A549 (cell line): ENCODE measurements around the gene GZMH.

Experiments used
- CEBPB ChIP-seq, 2 experiments: fragments of >200 bp in 1 of 2; sonication (Bioruptor Twin) in 1 of 2; formaldehyde crosslinking in 1 of 2; IDR thresholded peaks; 2 replicates each; pipeline ENCODE4 v1.6.1; 2012 to 2016
- CHD2 ChIP-seq: fragments of 150-350 bp; IDR thresholded peaks from 2 replicates; pipeline ENCODE4 v1.6.1; 2014; ENCODE audit warnings: low read length; ENCODE audit not compliant: partially characterized antibody
- CTCF ChIP-seq: fragments of >200 bp; sonication (Bioruptor Twin); formaldehyde crosslinking; IDR thresholded peaks from 3 replicates; pipeline ENCODE4 v1.5.1; 2016
- EHF ChIP-seq: fragments of 250-450 bp; sonication (Bioruptor Pico); IDR thresholded peaks from 2 replicates; pipeline ENCODE4 v1.5.0; 2020; ENCODE audit warnings: mild to moderate bottlenecking
- ELK1 ChIP-seq: fragments of 150-350 bp; IDR thresholded peaks from 2 replicates; pipeline ENCODE4 v1.6.1; 2014; ENCODE audit warnings: low read depth, mild to moderate bottlenecking, low read length
- EP300 ChIP-seq, 2 experiments: fragments of >200 bp; sonication (Bioruptor Twin); formaldehyde crosslinking; IDR thresholded peaks; 2 replicates in 1 of 2; 3 replicates in 1 of 2; pipeline ENCODE4 v1.6.1; 2016 to 2017
- KDM1A ChIP-seq: fragments of 200-600 bp; sonication (generic); IDR thresholded peaks from 2 replicates; pipeline ENCODE4 v1.6.1; 2016; ENCODE audit warnings: low read depth, mild to moderate bottlenecking
- PBX3 ChIP-seq: IDR thresholded peaks from 2 replicates; pipeline ENCODE4 v1.6.1; 2012
- POLR2A ChIP-seq: IDR thresholded peaks from 2 replicates; pipeline ENCODE4 v1.6.1; 2012; ENCODE audit warnings: mild to moderate bottlenecking, low read length
- REST ChIP-seq: fragments of 200-600 bp; sonication (generic); IDR thresholded peaks from 2 replicates; pipeline ENCODE4 v1.6.1; 2016; ENCODE audit warnings: antibody characterized with exemption, mild to moderate bottlenecking, moderate library complexity
- RFX5 ChIP-seq: fragments of 450-650 bp; IDR thresholded peaks from 2 replicates; pipeline ENCODE4 v1.7.1; 2014; ENCODE audit warnings: antibody characterized with exemption, mild to moderate bottlenecking, moderate library complexity
- USF2 ChIP-seq: fragments of 450-650 bp; IDR thresholded peaks from 2 replicates; pipeline ENCODE4 v1.6.1; 2014; ENCODE audit warnings: antibody characterized with exemption
- ZC3H11A ChIP-seq: fragments of 450-650 bp; IDR thresholded peaks from 2 replicates; pipeline ENCODE4 v1.6.1; 2014; ENCODE audit warnings: antibody characterized with exemption, mild to moderate bottlenecking

- TF ChIP-seq ELK1 (no peak), KDM1A (no peak), EP300 (IDR thresholded peaks at IDR 0.05) (no peak), USF2 (no peak), CTCF (no peak), CHD2 (no peak), POLR2A (no peak), CEBPB (IDR thresholded peaks at IDR 0.05) (no peak), ZC3H11A (no peak), REST (no peak), EHF (no peak), RFX5 (no peak), PBX3 (no peak)
Measured at GRCh38 chr14:24632761-24633160, 23.3 kb upstream of the GZMH start.
